ENCODE data around the gene KLHL24.
"Not testable (repeated sequence)": the region's sequence is repeated elsewhere in the genome, so short reads cannot be mapped to it uniquely, and the experiment has no call there.

The KLHL24 gene

DNA sequence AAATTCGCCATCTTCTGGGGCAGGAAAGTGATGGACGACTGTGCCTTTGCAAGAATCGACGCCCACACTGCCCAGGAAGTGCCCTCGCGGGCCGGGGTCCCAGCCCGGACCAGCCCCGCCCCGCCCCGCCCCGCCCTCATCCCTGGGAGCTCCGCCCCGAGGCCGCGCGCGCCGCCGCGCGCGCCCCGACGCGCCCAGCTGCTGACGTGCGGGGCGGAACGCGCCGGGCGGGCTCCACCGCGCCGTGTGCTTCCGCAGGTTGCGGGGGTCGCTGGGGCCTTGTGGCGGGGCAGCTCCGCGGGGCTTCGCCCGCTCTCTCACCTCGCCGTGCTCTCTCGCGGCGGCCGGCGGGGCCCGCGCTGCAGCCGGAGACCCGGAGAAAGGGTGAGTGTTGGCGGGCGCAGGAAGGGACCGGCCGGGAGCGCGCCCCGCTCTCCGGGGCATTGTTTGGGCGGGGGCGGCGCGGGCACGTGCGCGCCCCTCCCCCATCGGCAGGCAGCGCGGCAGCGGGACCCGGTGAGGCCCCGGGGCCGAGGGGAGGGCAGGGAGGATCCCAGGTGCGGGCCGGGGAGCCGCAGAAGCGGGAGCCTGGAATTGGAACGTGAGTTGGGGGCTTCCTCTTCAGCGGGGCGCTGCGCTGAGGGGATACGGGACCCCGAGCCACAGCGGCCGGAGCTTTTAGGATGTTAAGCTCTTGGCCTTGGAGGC, 62.3 kb downstream of the KLHL24 start, which contains the start of gene YEATS2:
TSS of gene YEATS2 (plus strand) at position 188 of the 708 bp plus-strand sequence. CDS start 17,366 bp downstream, outside the sequence.
- peak; percentile 32 to 71 (median 55) for DNase-seq

DNA sequence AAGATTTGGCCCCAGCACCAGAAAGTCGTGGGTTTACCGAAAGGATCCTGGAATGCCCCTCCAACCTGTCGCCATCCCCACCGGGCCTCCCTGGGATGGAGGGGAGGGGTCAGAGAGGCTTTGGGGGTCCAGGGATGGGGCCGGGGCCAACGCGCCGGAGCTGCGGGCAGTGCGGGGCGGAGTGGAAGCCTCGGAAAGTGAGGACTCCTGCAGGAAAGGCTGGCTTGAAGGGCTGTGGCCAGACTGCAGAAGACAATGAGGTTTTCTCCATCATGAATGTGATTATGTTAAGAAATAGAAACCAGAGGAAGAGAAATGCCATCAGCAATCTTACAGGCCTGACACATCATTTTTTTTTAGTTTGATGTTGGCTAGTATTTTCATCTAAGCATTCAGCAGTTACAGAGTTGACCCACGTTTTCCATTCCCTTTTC, 62.9 kb downstream of the KLHL24 start:
- peak; percentile 7 to 43 (median 10) for DNase-seq

DNA sequence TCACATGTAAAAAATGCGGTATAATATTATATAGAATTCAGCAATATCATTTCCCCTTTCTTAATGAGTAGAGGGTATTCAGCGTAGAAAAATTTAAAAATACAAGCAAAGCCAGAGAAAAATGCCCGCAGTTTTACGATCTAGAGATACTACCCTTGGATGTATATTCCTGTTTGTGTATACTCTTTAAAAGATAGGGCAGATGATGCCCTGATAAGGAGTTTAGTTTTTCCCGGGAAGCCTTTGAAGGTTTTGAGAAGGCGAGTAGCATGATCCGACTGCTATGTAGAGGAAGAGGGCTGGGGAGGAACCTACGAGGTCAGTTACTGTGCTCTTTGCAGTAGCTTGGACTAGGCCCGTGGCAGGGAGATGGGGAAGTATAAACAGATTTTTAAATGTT, 63.3 kb downstream of the KLHL24 start:
- DNase-seq = peak in 1 of 5 donors; percentile 45

DNA sequence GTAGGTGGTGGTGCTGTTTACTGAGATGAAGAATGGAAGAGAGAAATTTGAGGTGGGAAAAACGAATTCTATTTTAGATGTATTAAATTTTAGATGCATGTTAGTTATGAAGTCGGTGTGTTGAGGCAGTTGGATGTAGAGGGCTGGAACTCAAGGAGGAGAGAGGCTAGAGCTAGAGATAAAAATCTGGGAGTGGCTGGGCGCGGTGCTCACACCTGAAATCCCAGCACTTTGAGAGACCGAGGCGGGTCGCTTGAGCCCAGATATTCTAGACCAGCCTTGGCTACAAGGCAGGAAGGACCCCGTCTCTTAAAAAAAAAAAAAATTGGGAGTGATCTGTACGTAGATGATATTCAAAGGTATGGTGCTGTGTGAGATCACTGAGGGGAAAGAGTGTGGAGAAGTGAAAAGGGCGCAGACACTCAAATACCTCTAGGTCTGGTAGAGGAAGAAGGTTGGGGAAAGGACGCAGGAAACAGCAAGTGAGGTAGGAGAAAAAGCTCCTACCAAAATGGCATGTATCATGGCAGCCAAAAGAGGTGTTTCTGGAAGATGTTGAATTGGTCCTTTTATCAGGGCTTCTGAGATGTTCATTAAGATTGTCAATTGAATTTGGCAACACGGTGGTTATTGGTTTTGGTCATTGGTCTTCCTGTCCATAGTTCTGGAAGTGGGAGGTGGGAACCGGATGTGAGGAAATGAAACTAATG, 64.0 kb downstream of the KLHL24 start:
- DNase-seq = peak in 1 of 5 donors; percentile 3

DNA sequence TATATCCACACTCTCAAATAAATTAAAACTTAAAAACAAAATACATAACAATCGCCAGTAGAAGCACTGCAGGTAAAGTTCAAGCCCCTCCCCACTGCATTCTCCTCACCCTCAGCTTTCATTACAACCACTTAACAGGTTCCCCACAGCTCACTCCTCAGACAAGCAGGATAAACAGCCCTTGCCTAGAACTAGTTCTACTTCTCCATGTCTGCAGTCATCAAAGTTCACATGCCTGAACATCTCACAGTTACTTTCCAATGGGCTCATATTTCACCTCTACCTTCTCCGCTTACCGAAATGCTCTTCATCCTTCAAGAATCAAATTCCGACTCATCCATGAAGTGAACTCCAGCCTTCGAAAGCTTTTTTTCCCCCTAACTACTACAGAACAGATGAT, 66.3 kb downstream of the KLHL24 start:
- DNase-seq = no peak

DNA sequence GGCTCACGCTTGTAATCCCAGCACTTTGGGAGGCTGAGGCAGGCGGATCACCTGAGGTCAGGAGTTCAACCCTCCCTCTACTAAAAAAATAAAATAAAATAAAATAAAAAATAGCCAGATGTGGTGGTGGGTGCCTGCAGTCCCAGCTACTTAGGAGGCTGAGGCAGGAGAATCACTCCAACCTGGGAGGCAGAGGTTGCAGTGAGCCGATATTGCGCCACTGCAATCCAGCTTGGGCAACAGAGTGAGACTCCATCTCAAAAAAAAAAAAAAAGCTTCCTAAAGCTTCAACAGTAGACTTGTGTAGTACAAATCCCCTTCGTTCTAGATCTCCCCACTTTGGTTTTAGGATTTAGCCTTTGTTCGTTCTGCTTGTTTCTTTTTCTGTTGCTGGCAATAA, 68.5 kb downstream of the KLHL24 start:
- not testable (repeated sequence) for DNase-seq

DNA sequence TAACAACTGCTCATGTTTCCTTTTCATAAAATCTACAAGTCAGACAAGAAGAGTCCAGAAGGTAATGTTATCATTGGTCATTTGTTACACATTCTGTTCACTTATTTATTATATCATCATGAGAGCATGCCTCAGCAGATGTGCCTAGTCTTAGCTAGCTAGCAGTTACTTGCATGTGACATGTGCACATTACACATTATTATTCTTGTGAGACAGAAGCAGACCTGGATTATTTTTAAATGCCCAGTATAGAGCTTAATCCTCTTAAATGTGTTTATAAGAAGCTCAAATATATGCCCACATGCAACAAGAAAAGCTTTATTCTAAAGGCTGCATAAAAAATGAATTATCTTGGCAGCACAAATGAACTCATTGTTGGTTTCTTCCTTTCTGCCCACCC, 74.8 kb downstream of the KLHL24 start:
- no peak for DNase-seq

DNA sequence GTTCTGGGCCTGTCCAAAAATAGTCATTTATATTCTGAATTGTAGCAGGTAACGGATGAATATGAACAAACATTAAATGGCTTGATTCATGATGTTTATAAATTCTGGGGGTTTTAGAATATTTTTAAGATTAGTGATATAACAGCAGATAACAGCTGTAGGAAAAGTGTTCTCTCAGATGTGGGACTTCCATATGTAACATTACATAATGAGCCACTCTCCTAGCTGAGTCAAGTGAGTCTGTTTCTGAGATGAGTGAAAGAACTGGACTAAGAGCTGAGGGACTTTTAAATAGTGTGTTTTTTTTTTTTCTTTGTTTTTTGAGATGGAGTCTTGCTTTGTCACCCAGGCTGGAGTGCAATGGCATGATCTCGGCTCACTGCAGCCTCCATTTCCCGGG, 76.1 kb downstream of the KLHL24 start:
- no peak for DNase-seq

DNA sequence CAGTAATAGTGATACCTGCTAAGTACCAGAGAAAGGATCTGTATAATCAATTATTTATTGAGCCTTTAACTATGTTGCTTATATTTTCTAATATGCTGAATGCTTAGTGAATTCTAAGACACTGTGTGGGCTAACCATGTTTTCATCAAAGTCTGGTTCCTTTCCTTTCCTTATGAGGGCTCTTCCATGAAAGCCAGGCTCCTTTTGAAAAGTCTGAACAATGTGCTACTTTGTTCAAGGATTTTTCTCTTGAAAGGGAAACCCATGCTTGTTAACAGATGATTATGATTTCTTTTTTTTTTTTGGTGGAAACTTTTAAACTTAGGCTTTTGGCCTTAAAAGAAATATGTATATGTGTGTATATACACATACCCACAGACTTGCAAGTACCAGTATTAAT, 79.2 kb downstream of the KLHL24 start:
- no peak for DNase-seq

DNA sequence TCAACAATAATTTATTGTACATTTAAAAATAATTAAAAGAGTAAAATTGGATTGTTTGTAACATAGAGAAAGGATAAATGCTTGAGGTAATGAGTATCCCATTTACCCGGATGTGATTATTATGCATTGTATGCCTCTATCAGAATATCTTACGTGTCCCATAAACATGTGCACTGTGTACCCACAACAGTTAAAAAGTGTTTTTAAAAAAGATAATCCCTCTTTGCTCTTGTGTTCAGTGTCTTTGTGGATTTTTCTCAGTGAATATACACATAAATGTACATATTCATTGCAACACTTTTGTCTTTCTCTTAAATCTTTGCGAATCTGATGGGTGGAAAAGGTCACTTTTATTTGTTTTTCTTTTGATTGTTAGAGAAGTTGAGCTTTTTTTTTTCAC, 82.6 kb downstream of the KLHL24 start:
- no peak for DNase-seq

DNA sequence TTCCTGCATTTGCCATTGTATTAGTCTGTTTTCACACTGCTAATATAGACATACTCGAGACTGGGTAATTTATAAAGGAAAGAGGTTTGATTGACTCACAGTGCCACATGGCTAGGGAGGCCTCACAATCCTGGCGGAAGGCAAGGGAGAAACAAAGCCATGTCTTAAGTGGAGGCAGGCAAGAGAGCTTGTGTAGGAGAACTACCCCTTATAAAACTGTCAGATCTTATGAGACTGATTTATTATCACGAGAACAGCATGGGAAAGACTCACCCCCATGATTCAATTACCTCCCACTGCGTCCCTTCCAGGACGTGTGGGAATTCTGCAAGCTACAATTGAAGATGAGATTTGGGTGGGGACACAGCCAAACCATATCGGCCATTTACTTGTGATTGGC, 90.0 kb downstream of the KLHL24 start:
- no peak for DNase-seq

DNA sequence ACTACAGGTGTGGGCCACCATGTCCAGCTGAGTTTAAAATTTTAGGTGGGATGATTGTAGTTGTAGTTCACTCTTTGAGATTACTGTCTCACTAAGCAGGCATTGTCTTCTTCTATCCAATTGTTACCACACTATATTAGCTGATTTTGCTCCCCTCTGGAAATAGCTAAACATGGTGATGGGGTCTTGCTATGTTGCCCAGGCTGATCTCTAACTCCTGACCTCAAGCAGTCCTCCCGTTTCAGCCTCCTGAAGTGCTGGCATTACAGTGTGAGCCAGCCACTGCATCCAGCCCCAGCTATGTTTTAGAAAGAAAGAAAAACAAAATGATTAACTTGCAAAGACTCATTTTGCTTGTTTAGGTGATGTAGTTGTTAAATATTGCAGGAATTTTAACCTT, 92.8 kb downstream of the KLHL24 start:
- DNase-seq = no peak

DNA sequence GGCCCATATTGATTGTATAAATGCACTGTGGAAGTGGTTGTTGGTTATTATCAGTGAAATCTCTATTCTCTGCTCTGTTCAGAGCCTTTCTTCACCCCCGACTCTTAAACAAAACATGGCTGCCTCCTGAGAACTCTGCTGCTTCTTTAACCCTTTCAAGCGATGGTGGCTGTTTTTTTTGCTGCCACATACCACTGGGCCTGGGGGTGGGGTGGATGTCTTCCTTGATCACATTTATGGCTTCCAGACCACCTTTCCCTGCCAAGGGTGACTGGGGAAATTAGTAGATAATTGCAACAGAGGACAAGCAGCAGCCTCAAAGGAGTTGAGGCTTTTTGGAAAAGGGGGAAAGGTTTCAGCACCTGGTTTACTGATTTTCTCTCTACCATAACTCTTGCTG, 94.9 kb downstream of the KLHL24 start:
- DNase-seq = no peak

DNA sequence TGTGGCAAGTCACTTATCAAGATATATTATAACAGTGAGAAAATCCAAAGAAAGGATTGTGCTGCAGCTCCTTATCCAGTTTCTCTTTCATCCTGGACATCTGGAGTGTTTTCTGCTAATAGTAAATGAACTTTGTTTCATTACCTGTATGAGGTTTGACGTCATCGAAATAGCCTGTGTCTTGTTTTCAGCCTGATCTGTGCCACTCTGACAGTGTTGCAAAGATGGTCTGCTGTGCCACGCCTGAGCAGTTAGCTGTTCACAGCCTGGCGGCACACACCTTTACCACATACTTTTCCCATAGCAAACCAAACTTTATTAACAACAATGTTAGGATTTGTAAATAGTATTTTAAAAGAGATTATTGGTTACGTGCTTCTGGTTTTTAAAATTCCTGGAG, 96.2 kb downstream of the KLHL24 start:
- DNase-seq = no peak

DNA sequence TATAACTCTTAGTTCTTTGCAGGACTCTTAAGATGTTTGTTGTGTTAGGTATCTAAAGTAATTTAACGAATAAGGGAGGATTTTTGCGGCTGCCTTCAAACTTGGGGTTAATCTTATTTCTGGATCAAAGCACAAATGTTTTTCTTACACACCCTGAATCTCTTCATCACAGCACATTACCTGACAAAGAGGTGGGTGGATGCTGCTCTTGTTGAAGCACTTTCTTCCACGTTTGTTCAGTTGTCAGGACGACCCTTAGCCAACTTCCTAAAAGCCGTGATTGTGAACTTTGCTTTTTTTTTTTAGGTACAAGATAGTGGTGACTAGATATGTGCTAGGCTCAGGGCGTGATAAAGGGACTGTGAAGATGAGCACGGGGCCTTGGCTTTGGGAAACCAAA, 98.1 kb downstream of the KLHL24 start:
- DNase-seq = no peak
